Activated CD4-positive, alpha-beta memory T cell treated with anti-CD3 and anti-CD28 coated beads, Interleukin-2, amount 10 ng/mL, durations not matched to agents 7 days and 5 days (primary cell): ENCODE data around the gene MS4A3. TPM values are rescaled to one million over a fixed set of nuclear protein-coding genes. Genes with fewer than 3 reads are reported as not detected.
"Not testable (repeated sequence)": the region's sequence is repeated elsewhere in the genome, so short reads cannot be mapped to it uniquely, and the experiment has no call there.

Source experiments
- CTCF ChIA-PET: fragments of 350-600 bp; sonication (Branson Sonifier 250); formaldehyde crosslinking; loops from one replicate; lab custom pipeline; 2021; ENCODE audit warnings: antibody characterized with exemption, inconsistent platforms; lab: Charles Lee
- POLR2A ChIA-PET: fragments of 350-600 bp; sonication (Branson Sonifier 250); formaldehyde crosslinking; loops from one replicate; lab custom pipeline; 2021; ENCODE audit warnings: antibody characterized with exemption; lab: Charles Lee
- DNase-seq: peaks from one replicate; pipeline ENCODE4 v3.0.0-alpha.2; 2020
- H3K27ac Mint-ChIP-seq: one replicate; pipeline ENCODE4 v1.8.0; 2021; ENCODE audit warnings: mild to moderate bottlenecking, mixed read lengths
- H3K27me3 Mint-ChIP-seq: one replicate; pipeline ENCODE4 v1.8.0; 2021; ENCODE audit warnings: mixed read lengths
- H3K36me3 Mint-ChIP-seq: one replicate; pipeline ENCODE4 v1.8.0; 2021; ENCODE audit warnings: low read depth, mixed read lengths
- H3K4me1 Mint-ChIP-seq: one replicate; pipeline ENCODE4 v1.8.0; 2021; ENCODE audit warnings: mixed read lengths
- H3K4me3 Mint-ChIP-seq: one replicate; pipeline ENCODE4 v1.8.0; 2021; ENCODE audit warnings: mild to moderate bottlenecking, mixed read lengths
- H3K9me3 Mint-ChIP-seq: one replicate; pipeline ENCODE4 v1.8.0; 2021; ENCODE audit warnings: mixed read lengths
- total RNA-seq, 2 experiments: library from RNA; stranded (reverse); gene quantifications; one replicate each; pipeline ENCODE4 v1.2.3, GENCODE V29; 2021

The MS4A3 gene
- not detected for total RNA-seq

DNA sequence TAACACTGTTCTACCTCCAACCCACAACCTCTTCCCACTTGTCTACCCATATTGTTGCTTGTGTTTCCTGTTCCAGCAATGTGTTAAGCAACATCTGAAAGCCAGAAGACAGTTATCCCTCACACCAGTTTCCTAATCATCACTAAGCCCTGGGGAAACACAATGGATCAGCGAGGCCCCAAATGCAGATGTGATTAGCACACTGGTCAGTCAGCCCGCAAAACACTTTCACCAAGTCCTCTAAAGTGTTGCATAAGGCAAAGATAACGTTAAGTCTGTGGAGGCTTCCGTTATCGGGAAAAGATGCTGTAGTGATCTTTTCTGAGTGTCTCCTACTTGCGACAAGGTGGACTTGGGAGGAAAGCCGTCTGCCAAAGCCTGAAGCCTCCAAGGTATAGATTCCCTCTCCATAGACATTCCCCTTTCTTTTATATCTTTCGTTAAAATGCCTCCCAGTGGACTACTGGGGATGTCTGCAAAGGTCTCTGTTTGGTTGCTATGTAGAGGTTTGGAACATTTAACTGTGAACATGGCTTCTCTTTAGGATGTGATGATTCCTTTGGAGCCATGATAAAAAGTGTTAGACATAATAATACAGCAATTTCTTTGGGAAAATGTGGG is at the start of gene MS4A3:
Gene MS4A3 (plus strand): TSS at position 317 of the 621 bp plus-strand sequence. CDS start 4,496 bp downstream, outside the sequence.
- H3K27me3 Mint-ChIP-seq = peaks cover 3% of the 10 kb centered on the region
- no peak within 1 kb of the TSS for H3K4me3 Mint-ChIP-seq
- H3K4me1 Mint-ChIP-seq = peaks cover 2% of the 10 kb centered on the region
- no peaks in the 10 kb centered on the region for H3K36me3 Mint-ChIP-seq
- ChIA-PET CTCF (no interaction called here), POLR2A (no interaction called here)
- H3K27ac Mint-ChIP-seq = no peak within 1 kb of the TSS
- peaks cover 3% of the 10 kb centered on the region for H3K9me3 Mint-ChIP-seq
- no peak for DNase-seq

GRCh38 chr11:60016881-60017280 is 39.6 kb upstream of the MS4A3 start, which contains the start of gene OOSP4B:
Gene OOSP4B (plus strand): TSS chr11:60017181.
- no peaks in the 10 kb centered on the region for H3K9me3 Mint-ChIP-seq
- H3K4me3 Mint-ChIP-seq = no peak within 1 kb of the TSS
- DNase-seq = no peak
- H3K36me3 Mint-ChIP-seq = no peaks in the 10 kb centered on the region
- H3K27ac Mint-ChIP-seq = no peak within 1 kb of the TSS
- H3K27me3 Mint-ChIP-seq = no peaks in the 10 kb centered on the region
- POLR2A ChIA-PET = no interaction called here
- CTCF ChIA-PET = no interaction called here
- no peaks in the 10 kb centered on the region for H3K4me1 Mint-ChIP-seq

GRCh38 chr11:60018058-60018457 is 38.4 kb upstream of the MS4A3 start:
- no peaks in the 10 kb centered on the region for H3K27me3 Mint-ChIP-seq
- CTCF ChIA-PET = no interaction called here
- H3K9me3 Mint-ChIP-seq = no peaks in the 10 kb centered on the region
- H3K4me1 Mint-ChIP-seq = no peaks in the 10 kb centered on the region
- no peak overlapping the region for H3K4me3 Mint-ChIP-seq
- DNase-seq = no peak
- no peaks in the 10 kb centered on the region for H3K36me3 Mint-ChIP-seq
- H3K27ac Mint-ChIP-seq = no peak overlapping the region
- POLR2A ChIA-PET = no interaction called here

GRCh38 chr11:60020376-60020775 is 36.1 kb upstream of the MS4A3 start:
- DNase-seq, H3K4me1 Mint-ChIP-seq, H3K27me3 Mint-ChIP-seq, H3K9me3 Mint-ChIP-seq, H3K27ac Mint-ChIP-seq, CTCF ChIA-PET, H3K4me3 Mint-ChIP-seq, H3K36me3 Mint-ChIP-seq, POLR2A ChIA-PET: not testable (repeated sequence)

DNA sequence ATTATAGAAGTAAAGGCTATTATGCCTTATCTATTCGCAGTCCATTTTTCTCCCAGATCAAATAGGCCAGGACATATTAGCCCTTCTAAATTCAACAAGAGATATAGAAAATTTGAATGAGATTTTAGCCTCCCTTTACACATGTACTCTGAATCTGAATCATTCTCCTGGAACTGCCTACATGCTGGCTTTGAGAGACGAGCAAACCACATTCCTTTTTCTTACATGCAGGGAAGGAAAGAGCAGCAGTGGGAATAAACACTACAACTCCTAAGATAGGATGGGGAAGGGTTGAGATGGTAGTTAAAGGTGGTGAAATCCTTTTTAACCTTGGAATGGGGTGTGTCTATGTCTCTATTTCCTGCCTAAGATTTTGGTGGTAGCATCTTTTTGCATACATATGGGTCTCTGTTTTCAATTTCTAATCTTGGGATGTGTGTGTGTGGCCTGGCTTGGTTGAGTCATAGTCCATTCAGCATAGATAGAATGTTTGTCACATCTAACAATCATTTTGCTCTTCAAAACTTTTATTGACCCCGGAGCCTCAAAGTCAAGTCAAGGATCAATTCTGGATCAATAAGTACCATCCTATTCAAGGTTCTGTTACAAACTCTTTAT is 27.3 kb upstream of the MS4A3 start:
- H3K9me3 Mint-ChIP-seq = no peaks in the 10 kb centered on the region
- H3K27ac Mint-ChIP-seq = no peak overlapping the region
- no peaks in the 10 kb centered on the region for H3K4me1 Mint-ChIP-seq
- no peaks in the 10 kb centered on the region for H3K27me3 Mint-ChIP-seq
- ChIA-PET POLR2A (no interaction called here), CTCF (no interaction called here)
- H3K4me3 Mint-ChIP-seq = no peak overlapping the region
- no peak for DNase-seq
- no peaks in the 10 kb centered on the region for H3K36me3 Mint-ChIP-seq

GRCh38 chr11:60040109-60040508 is 16.4 kb upstream of the MS4A3 start, which contains the start of gene OOSP2:
Gene OOSP2 (plus strand): TSS chr11:60040409. CDS start chr11:60040460, 51 bp downstream.
- Mint-ChIP-seq H3K27ac (no peak within 1 kb of the TSS), H3K4me1 (no peaks in the 10 kb centered on the region), H3K4me3 (no peak within 1 kb of the TSS), H3K27me3 (no peaks in the 10 kb centered on the region), H3K9me3 (no peaks in the 10 kb centered on the region), H3K36me3 (no peaks in the 10 kb centered on the region)
- CTCF ChIA-PET = no interaction called here
- POLR2A ChIA-PET = no interaction called here
- no peak for DNase-seq

DNA sequence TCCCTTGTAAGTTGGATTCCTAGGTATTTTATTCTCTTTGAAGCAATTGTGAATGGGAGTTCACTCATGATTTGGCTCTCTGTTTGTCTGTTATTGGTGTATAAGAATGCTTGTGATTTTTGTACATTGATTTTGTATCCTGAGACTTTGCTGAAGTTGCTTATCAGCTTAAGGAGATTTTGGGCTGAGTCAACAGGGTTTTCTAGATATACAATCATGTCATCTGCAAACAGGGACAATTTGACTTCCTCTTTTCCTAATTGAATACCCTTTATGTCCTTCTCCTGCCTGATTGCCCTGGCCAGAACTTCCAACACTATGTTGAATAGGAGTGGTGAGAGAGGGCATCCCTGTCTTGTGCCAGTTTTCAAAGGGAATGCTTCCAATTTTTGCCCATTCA is 6.0 kb upstream of the MS4A3 start:
- H3K27ac Mint-ChIP-seq, H3K4me1 Mint-ChIP-seq, DNase-seq, CTCF ChIA-PET, H3K27me3 Mint-ChIP-seq, H3K9me3 Mint-ChIP-seq, H3K36me3 Mint-ChIP-seq, H3K4me3 Mint-ChIP-seq, POLR2A ChIA-PET: not testable (repeated sequence)

- CTCF ChIA-PET, H3K27ac Mint-ChIP-seq, H3K4me1 Mint-ChIP-seq, H3K9me3 Mint-ChIP-seq, H3K4me3 Mint-ChIP-seq, H3K27me3 Mint-ChIP-seq, DNase-seq, POLR2A ChIA-PET, H3K36me3 Mint-ChIP-seq: not testable (repeated sequence)
Measured at GRCh38 chr11:60050839-60051238, 5.6 kb upstream of the MS4A3 start.

- Mint-ChIP-seq H3K4me1 (peaks cover 2% of the 10 kb centered on the region), H3K36me3 (no peaks in the 10 kb centered on the region), H3K4me3 (no peak overlapping the region), H3K27me3 (peaks cover 7% of the 10 kb centered on the region), H3K9me3 (peaks cover 3% of the 10 kb centered on the region), H3K27ac (no peak overlapping the region)
- CTCF ChIA-PET = no interaction called here
- POLR2A ChIA-PET = no interaction called here
- no peak for DNase-seq
Measured at GRCh38 chr11:60059052-60059451, 2.6 kb downstream of the MS4A3 start.

DNA sequence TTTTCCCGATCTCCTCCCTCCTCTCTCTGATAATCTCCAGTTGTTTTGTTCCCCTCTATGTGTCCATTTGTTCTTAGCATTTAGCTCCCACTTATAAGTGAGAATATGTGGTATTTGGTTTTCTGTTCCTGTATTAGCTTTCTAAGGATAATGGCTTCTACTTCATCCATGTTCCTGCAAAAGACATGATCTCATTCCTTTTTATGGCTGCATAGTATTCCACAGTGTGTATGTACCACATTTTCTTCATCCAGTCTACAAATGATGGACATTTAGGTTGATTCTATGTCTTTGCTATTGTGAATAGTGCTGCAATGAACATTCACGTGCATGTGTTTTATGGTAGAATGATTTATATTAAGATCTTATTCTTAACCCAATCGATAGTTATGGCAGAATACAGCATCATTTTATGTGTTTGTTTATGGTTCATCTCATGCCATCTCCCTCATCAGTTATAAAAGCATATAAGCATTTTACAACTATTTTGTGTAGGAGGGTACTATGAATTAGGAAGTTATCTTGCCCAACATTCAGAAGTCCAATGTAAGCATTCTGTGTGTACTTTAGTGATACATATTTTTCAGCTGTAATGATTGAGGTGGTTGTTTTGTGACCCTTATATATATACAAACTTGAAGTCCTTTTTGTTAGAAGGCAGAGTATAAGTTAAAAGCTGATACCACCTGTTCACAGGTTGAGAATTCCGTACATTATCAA is 3.2 kb downstream of the MS4A3 start:
- Mint-ChIP-seq H3K27me3 (peaks cover 8% of the 10 kb centered on the region), H3K36me3 (no peaks in the 10 kb centered on the region), H3K4me1 (peaks cover 2% of the 10 kb centered on the region), H3K9me3 (peaks cover 3% of the 10 kb centered on the region), H3K27ac (no peak overlapping the region), H3K4me3 (no peak overlapping the region)
- ChIA-PET CTCF (no interaction called here), POLR2A (no interaction called here)
- DNase-seq = no peak

- DNase-seq = no peak
- H3K9me3 Mint-ChIP-seq = peaks cover 3% of the 10 kb centered on the region
- peaks cover 5% of the 10 kb centered on the region for H3K27me3 Mint-ChIP-seq
- ChIA-PET CTCF (no interaction called here), POLR2A (no interaction called here)
- H3K4me3 Mint-ChIP-seq = no peak overlapping the region
- no peaks in the 10 kb centered on the region for H3K36me3 Mint-ChIP-seq
- H3K4me1 Mint-ChIP-seq = peaks cover 2% of the 10 kb centered on the region
- no peak overlapping the region for H3K27ac Mint-ChIP-seq
Measured at GRCh38 chr11:60064111-60064510, 7.6 kb downstream of the MS4A3 start.

DNA sequence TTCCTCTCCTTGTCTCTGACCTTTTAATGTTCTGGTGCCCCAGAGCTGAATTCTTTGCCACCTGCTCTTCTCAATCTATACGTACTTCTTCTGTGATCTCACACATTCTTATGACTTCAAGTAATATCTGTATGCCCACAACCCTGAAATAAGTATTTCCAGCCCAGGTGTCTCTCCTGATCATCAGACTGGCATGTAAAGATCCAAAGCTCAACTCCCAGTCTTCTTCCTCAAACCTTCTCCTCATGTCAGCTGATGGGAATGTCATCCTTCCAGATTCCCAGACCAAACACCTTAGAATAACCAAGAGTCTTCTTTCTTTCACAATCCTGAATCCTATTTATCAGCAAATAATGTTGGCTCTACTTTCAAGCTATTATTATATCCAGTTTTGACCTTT is 9.3 kb downstream of the MS4A3 start:
- Mint-ChIP-seq H3K36me3 (no peaks in the 10 kb centered on the region), H3K4me1 (no peaks in the 10 kb centered on the region), H3K27me3 (peaks cover 5% of the 10 kb centered on the region), H3K27ac (no peak overlapping the region), H3K9me3 (no peaks in the 10 kb centered on the region), H3K4me3 (no peak overlapping the region)
- no peak for DNase-seq
- CTCF ChIA-PET = no interaction called here
- POLR2A ChIA-PET = no interaction called here

GRCh38 chr11:60069450-60069849 is 13.0 kb downstream of the MS4A3 start:
- ChIA-PET POLR2A (no interaction called here), CTCF (no interaction called here)
- Mint-ChIP-seq H3K9me3 (no peaks in the 10 kb centered on the region), H3K27ac (no peak overlapping the region), H3K27me3 (no peaks in the 10 kb centered on the region), H3K4me3 (no peak overlapping the region), H3K36me3 (no peaks in the 10 kb centered on the region), H3K4me1 (no peaks in the 10 kb centered on the region)
- DNase-seq = no peak
